Ecto neural progenitor cell (in vitro differentiated cells): ENCODE measurements around the gene DIAPH1.

Experiments used
- DNase-seq: peaks from one replicate; pipeline ENCODE4 v3.0.0-alpha.2; 2018; ENCODE audit warnings: low spot score

DIAPH1 gene

DNA sequence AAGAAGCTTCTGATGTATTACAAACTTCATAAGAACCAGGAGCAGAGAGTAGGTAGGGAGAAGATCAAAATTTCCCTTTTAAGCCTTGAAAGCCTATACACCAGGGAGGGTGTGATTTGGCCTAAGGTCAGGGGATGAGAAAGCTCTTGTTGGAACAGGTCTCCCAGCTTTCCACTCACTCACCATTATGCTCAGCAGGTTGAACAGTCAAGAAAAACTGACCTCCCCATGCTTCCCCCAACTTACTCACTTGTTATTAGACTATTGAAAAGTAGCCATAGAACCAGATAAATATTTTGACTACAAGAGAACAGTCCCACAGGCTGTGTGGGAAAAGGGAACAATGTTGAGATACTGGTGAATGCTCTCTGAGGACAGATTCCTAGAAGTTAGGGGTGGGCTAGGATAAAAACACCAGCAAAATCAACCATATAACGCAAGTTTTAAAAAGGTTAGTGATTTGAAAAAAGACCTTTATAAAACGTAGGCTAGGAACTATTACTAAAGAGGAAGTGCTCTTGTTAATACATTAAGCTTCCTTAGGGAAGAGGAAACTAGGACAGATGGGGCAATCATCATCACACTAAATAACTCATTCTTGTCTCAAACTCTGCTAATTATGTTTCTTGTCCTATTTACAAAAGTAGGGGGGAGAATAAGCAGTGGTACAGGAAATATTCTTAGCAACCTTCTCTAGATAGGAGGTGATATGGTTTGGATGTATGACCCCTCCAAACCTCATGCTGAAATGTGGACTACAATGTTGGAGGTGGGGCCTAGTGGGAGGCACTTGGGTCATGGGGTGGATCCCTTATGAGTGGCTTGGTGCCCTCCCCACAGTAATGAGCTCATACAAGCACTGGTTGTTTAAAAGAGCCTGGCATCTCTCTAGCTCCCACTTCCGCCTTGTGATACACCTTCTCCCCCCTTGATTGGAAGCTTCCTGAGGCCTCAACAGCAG is 98.9 kb downstream of the DIAPH1 start:
- DNase-seq: peak; percentile 12

DNA sequence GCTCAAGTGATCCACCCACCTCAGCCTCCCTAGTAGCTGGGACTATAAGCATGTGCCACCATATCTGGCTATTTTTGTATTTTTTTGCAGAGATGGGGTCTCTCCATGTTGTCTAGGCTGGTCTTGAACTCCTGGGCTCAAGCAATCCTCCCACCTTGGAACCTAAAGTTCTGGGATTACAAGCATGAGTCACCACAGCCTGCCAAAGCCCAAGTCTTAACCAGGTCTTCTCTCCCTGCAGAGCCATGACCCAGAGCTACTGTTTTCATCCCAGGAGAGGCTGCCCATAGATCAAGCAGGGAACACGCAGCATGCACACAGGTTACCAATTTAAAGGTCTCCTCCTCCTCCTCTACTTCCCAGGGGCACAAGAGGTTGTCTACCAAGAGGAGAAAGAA is 100.2 kb downstream of the DIAPH1 start:
- no peak for DNase-seq

DNA sequence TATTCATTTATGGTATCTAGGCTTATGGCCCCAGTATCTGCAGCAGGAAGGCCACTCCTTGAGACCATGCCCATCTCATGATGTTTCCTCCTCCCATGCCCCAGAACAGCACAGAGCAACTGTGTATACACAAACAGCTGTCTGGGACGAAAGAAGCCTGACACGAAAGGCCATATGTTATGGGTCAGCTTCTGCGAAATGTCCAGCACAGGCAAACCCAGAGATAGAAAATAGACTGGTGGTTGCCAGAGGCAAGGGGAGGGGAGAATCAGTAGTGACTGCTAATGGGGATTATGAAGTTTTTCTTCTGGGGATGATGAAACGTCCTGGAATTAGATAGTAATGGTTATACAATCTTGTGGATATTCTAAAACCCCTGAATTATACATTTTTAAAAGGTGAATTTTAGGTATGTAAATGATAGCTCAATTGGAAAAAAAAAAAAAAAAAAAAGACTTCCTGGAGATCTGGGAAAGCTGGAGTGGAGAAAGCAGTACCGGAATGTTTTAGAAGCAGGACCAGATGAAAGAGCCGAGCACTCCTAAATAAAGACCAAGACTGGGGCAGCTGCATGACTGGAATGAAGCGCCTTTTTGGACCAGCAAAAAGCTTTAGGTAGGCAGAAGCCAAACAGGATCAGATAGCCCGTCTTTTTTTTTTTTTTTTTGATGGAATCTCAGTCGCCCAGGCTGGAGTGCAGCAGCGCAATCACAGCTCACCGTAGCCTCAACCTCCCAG is 100.8 kb downstream of the DIAPH1 start:
- no peak for DNase-seq

DNA sequence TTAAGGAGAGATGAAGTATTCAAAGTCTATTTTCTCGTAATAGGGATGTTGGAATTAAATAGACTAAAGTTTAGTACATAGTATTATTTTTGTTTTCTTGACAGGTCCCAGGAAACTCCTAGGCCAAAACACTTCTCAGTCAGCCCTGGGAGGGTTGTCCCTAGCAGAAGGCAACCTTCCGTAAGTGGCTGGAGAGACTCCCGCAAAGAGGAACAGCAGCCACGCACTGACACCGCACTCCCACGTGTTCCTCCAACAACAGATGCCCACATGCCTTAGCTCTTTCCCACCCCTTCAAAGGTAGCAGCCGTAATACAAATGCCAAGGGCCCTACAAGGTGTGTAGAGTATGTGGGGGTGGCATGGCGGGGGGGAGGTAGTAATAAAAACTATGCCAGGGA is 101.5 kb downstream of the DIAPH1 start:
- no peak for DNase-seq

DNA sequence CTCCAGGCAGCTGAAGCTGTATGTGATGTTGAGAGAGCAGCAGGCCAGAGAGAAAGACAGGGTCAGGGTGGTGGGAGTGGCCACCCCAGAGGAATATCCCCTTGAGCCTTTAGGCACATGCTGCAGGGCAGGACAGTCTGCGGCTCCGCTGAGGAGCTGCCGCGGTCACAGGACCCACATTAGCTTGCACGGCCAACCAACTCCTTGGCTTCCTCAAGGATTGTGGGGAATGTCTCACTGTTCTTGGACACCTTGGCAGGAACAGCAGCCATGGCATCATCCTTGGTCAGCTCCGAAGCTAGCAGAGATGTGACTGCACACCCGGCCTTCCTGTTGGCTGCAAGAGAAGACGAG is 102.2 kb downstream of the DIAPH1 start:
- DNase-seq: no peak

DNA sequence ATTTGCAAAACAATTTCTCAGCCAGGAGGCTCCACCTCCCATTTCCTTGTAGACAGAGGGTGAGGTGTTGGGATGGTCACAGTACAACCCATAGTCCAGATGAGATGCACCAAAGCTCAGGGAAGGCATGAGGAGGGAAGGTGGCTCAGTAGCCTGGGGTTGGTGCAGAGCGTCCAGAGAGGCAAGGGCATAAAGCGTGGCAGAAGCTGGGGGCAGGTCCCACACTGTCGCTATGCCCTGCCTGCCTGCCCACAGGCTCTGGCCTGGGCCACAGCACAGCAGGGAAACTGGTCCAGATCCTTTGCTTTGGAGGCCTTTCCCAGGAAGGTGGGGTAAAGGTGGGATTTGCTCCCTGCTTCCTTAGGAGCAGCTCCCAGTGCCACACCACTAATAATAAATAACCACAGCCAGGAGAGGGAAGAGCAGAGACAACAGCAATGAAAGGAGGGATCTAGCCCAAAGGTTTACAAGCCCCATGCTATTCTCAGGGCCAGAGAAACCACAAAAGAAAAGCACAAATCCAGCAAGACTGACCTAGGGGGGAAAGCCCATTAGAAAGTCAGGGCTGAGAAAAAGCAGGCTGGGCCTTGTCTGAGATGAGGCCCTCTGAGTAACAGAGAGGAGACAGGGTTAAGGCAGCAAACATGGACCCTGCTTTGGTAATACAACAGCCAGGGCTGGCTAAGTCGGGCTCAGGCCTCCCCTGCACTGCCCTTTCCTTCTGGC is 102.7 kb downstream of the DIAPH1 start:
- DNase-seq: no peak

DNA sequence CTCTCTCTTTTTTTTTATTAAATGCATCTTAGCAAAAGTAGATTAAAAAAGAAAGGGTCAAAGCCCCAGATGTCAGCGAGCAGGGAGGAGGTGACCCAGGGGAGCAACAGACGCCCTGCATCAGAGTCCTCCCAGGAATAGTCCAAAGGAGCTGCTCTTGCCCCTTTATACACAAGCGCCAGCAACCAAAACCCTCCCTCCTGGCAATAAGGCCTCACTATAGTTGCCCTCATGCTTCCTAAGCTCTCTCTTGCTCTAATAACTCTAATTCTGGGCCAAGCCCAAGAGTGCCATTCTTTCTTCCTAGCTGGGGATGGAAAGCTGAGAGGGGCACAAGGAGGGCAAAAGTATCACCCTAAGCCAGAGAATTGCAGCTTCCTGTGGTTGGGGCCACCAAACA is 103.7 kb downstream of the DIAPH1 start:
- DNase-seq: no peak

DNA sequence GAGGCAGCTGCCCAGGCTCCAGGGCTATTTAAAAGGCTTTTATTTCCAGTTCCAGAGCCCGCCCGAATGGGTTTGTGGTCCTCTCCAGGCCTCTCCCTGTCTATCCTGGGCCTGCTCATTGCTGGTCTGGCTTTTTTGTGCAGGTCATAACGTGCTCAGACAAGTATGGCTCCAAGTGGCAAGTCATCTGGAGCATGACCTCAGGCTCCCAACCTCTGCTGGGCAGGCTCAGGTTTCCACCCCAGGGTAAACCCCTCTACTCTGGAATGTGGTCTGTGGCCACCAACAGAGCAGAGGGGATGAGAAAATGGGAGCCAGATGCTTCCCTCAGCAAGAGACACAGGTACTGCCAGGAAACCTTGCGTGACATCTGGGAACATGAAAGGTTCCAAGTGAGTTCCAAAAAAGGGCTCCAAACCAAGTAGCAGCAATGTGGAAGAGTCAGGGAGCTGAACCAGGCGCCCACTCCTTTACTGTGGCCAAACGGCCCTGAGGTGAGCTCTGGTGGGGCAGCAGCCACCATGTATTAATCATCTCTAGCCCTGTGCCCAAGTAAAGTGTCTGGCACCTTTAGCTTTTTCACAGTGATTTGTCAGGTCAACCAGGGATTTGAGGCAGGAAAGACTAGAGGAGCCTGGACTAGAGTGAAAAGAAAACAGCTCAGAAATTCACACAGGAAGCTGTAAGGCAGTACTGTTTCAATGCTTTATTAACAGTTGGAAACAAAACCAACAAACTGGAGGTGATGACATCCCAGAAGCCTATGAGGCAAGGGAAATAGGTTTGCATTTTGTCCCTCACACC is 104.3 kb downstream of the DIAPH1 start:
- DNase-seq: peak; percentile 86

DNA sequence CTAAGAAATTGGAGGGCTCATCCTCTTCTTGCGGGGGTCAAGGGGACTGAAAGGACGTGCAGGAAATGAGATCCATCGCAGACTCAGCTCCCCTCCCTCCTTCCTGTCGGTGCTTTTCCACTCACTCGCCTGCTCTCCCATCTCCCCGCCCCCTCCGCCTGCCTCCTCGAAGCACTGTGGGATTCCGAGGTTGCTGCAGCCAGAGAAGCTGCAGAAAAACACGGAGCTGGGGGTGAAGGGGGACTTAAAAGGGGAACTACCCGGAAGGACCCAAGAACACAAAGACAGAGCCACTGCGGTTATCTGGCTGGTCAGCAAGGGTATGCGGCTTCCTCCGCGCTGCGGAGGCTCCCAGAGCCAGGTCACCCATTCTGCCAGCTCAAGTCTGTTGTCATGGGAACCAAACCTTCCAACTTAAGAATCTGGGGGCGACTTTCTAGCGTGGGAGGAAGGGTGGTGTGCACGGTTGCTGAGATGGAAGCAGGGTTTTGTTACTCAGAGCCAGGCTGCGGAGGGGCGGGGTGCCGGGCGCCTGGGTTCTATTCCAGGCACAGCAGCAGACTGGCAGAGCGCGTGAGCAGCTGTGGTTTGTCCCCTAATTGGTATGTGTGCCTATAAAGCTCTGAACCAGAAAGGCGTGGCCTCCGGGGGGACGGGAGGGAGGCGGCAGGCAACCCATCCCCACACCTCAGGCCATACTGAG is 105.0 kb downstream of the DIAPH1 start:
- peak; percentile 84 for DNase-seq

DNA sequence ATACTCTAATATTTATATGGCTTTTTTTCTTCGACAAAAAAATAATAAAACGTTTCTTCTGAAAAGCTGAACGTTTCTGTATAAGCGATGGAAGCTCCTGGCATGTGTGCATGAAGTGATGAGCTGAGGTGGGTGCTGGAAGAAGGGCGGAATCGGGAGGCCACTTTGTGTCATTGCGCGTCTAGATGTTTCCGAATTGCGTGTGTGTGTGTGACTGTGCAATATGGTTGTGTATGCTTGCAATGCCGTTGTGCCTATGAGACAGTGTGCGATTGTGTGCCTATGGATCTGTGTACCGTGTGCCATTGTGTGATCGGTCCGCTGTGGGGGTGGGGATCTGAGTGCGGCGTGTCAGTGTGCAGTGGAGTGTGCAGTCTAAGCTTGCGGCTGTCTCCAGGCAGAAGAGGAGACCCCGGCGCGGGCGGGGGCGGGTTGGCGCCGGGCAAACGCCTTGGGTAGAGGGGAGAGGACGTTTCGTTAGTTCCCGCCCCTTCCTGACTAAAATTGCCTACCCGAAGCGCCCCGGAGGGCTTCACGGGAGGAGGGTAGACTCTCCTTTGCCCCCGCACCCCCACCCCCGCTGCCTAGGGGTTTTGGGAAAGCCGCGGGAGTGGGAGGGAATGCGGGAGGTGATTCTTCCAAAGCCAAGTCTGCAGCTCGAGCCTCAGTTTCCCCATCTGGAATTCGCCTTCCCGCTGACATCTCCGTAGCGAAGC is 105.7 kb downstream of the DIAPH1 start:
- DNase-seq: peak; percentile 84

DNA sequence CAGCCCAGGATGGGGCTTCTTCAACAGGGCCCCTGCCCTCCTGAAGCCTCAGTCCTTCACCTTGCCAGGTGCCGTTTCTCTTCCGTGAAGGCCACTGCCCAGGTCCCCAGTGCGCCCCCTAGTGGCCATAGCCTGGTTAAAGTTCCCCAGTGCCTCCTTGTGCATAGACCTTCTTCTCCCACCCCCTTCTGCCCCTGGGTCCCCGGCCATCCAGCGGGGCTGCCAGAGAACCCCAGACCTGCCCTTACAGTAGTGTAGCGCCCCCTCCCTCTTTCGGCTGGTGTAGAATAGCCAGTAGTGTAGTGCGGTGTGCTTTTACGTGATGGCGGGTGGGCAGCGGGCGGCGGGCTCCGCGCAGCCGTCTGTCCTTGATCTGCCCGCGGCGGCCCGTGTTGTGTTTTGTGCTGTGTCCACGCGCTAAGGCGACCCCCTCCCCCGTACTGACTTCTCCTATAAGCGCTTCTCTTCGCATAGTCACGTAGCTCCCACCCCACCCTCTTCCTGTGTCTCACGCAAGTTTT is 106.3 kb downstream of the DIAPH1 start:
- DNase-seq: peak; percentile 92

DNA sequence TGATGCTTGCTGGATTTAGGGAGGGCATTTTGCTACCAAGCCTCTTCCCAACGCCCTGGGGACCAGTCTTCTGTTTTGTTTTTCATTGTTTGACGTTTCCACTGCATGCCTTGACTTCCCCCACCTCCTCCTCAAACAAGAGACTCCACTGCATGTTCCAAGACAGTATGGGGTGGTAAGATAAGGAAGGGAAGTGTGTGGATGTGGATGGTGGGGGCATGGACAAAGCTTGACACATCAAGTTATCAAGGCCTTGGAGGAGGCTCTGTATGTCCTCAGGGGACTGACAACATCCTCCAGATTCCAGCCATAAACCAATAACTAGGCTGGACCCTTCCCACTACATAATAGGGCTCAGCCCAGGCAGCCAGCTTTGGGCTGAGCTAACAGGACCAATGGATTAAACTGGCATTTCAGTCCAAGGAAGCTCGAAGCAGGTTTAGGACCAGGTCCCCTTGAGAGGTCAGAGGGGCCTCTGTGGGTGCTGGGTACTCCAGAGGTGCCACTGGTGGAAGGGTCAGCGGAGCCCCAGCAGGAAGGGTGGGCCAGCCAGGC is 107.0 kb downstream of the DIAPH1 start:
- DNase-seq: no peak

DNA sequence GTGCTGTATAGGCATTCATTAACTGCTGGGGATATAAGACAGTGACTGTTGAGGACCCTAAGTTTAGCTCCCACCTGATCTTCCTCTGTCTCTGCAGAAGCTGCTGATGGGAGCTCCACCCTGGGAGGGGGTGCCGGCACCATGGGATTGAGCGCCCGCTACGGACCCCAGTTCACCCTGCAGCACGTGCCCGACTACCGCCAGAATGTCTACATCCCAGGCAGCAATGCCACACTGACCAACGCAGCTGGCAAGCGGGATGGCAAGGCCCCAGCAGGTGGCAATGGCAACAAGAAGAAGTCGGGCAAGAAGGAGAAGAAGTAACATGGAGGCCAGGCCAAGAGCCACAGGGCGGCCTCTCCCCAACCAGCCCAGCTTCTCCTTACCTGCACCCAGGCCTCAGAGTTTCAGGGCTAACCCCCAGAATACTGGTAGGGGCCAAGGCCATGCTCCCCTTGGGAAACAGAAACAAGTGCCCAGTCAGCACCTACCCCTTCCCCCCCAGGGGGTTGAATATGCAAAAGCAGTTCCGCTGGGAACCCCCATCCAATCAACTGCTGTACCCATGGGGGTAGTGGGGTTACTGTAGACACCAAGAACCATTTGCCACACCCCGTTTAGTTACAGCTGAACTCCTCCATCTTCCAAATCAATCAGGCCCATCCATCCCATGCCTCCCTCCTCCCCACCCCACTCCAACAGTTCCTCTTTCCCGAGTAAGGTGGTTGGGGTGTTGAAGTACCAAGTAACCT is 107.8 kb downstream of the DIAPH1 start:
- DNase-seq: no peak

DNA sequence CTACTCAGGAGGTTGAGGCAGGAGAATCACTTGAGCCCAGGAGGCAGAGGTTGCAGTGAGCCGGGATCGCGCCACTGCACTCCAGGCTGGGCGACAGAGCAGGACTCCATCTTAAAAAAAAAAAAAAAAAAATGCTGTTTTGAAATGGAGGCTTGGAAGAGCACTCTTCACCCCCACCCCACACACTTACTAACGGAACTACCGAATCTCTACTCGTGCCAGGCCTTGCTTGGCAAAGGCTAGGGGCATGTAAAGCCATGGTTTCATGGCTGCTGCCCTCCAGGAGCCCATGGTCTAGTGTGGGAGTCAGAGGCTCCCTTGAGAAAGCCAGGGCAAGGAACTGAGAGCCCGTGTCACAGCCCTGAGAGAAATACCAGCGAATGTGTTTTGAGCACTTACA is 108.6 kb downstream of the DIAPH1 start:
- DNase-seq: no peak

DNA sequence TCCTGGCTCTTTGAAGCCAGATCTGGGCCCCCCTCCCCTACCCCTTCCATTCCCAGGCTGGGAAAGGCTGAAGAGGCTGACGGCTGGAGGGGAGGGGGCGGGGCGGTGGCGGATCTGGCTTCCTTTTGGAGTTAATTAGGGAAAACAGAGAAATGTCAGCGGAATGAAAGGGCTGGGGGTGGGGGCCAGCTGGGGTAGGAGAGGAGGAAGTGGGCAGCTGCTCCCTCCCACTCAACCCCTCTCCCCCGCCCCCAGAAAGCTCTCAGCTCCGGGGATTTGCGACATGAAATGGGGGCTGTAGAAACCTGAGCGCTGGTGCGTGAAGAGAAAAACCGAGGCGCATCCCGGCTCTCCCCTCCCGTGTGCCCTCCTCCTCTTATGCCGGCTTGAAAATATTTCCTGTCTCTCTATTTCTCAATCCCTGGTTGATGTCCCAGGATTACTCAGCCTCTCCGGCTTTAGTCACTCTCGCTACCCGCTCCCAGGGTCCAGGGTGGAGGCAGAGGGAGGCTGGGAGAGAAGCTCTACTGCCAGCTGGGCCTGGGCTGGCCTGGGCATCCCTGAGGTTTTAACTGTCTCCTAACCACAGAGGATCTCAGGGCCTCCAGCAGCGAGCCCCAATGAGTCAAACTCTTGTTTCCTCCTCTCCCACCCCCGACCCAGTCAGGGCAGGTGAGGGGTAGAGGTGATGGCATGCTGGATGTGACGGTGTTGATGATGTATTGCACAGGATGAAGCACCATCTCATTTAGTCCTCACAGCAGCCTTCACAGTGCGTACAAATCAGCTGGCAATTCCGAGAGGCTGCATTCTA is 109.8 kb downstream of the DIAPH1 start:
- peak; percentile 91 for DNase-seq

DNA sequence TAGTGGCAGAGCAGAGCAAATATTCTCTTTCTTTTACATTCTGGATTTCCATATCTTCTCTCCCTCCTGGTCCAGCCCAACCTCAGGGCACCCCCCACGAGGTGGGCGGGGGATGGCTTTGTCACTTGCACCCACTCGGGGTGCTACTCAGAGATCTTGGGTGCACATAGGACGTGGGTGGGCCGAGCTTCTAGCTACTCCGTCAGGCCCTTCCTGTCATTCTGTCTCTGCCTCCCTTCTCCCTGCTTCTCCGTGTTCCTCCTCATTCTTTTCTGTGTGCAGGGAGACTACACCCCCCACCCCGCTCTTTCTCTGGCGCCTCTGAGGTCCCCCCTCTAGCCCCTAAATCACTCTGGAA is 110.4 kb downstream of the DIAPH1 start:
- DNase-seq: no peak

DNA sequence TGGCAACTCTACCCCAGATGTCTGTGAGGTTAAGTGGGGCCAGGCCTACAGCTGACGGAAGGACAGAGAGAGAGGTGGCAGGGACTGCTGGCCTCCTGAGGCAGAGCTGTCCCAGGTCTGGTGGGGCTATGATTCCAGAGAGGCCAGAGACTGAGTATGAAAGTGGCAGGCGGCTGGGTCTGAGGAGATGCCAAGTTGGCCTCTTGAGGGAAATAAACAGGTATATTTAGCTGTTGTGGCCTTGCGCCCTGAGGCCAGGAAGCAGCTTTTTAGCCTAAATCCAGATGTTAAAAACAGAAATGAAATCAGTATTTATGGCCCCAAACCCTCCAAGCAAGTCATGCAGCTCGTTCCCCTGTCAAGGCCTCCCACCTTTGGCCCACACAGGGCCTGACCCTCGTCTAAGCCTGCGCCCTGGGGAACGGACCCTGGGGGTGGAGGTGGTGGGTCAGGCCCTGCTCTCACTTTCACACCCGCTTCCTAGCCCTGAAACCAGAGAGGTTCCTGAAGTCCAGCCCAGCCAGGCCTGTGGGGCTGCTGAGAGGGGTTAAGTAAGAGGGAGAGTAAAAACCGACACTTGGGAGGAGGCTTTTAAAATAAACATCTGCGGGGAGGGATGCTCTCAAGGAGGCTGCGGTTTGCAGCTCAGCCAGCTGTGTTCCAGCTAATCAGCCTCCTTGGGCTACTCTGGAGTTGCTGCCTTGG is 111.3 kb downstream of the DIAPH1 start:
- no peak for DNase-seq
